Stimulated activated CD4-positive, alpha-beta T cell treated with anti-CD3 and anti-CD28 coated beads, Interleukin-4, amount 100 ng/mL, for 24 hours (primary cell): Measurements from ENCODE around the gene CCDC184.
"Not testable (repeated sequence)": the region's sequence is repeated elsewhere in the genome, so short reads cannot be mapped to it uniquely, and the experiment has no call there.

Source experiments
- DNase-seq: peaks from one replicate; pipeline ENCODE4 v3.0.0-alpha.2; 2020

CCDC184 gene

DNA sequence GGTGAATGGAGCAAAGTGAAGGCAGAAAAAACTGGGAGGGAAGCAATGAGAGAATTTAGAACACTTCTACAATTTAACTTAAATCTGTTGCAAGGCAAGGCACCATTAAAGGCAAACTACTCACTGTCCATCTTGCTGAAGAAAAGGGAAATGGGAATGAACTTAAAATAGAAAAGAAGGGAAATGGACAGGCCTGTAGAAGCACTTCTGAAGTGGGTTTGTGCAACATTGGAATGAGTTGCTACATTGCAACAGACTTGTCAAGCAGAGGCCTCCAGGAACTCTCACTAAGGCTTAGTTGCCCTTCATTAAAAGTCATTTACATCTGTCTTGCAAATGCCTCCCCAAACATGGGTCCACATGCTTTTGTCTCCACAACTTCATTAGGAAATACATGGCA, 33.3 kb downstream of the CCDC184 start:
- no peak for DNase-seq

GRCh38 chr12:48219631-48220030, 36.2 kb downstream of the CCDC184 start:
- no peak for DNase-seq

GRCh38 chr12:48220701-48221100, 37.3 kb downstream of the CCDC184 start:
- DNase-seq = no peak

DNA sequence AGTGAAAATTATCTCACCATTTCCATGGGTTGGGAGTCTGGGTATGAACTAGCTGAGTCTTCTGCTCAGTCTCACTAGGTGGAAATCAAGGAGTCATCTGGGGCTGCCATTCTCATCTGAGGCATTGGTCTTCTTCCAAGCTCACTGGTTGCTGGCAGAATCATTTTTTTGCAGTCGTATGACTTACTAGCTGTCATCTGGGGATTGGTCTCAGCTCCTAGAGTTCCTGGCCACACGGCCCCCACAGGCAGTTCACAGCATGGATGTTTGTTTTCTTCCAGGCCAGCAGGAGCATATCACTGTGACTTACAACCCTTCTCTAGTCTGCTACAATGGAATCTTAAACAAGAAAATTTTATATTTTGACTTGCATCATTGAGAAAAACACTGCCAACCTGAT, 38.2 kb downstream of the CCDC184 start:
- no peak for DNase-seq

- DNase-seq = not testable (repeated sequence)
Observed at GRCh38 chr12:48224533-48224932, 41.1 kb downstream of the CCDC184 start.

DNA sequence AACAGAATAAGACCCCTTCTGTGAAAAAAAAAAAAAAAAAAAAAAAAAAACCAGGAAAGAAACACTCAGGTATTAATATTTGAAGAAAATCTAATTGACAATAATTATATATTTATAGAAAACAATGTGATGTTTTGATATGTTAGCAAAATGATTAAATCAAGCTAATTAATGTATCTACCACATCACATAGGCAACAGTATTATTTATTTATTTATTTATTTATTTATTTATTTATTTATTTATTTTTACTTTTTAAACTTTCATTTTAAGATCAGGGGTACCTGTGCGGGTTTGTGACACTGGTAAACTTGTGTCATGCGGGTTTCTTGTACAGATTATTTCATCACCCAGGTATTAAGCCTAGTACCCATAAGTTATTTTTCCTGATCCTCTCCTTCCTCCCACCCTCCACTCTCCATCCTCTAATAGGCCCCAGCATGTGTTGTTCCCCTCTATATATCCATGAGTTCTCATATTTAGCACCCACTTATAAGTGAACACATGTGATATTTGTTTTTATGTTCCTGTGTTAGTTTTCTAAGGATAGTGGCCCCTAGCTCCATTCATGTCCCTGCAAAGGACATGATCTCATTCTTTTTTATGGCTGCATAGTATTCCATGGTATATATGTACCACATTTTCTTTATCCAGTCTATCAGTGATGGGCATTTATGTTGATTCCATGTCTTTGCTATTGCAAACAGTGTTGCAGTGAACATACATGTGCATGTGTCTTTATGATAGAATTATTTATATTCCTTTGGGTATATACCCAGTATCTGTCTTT, 47.9 kb downstream of the CCDC184 start:
- not testable (repeated sequence) for DNase-seq
